OCI-M1 (cell line): ENCODE data around the gene BAG2.

Experiments
- DNase-seq: peaks from one replicate; lab custom pipeline; 2025; lab: John Stamatoyannopoulos, UW

The BAG2 gene

GRCh38 chr6:57172136-57173055 lies at the start of gene BAG2:
Gene BAG2, plus strand, starts transcription at chr6:57172326. Its CDS starts 372 bp downstream, at chr6:57172698.
- peak; percentile 98 for DNase-seq

GRCh38 chr6:57123111-57123510 lies 49.0 kb upstream of the BAG2 start:
- no peak for DNase-seq

- no peak for DNase-seq
These were observed 44.4 kb upstream of the BAG2 start for GRCh38 chr6:57127763-57128162.

GRCh38 chr6:57130661-57131177 lies 41.4 kb upstream of the BAG2 start:
- DNase-seq = no peak

GRCh38 chr6:57134954-57135353 lies 37.2 kb upstream of the BAG2 start:
- DNase-seq = no peak

GRCh38 chr6:57135885-57136284 lies 36.2 kb upstream of the BAG2 start:
- no peak for DNase-seq

- DNase-seq = no peak
These were observed 34.8 kb upstream of the BAG2 start for GRCh38 chr6:57137350-57137749.

GRCh38 chr6:57138026-57138425 lies 34.1 kb upstream of the BAG2 start:
- no peak for DNase-seq

GRCh38 chr6:57141451-57142177 lies 30.5 kb upstream of the BAG2 start:
- no peak for DNase-seq

GRCh38 chr6:57142178-57142525 lies 30.0 kb upstream of the BAG2 start:
- no peak for DNase-seq

GRCh38 chr6:57143690-57144089 lies 28.4 kb upstream of the BAG2 start:
- DNase-seq = no peak

GRCh38 chr6:57147401-57147800 lies 24.7 kb upstream of the BAG2 start:
- no peak for DNase-seq

- DNase-seq = no peak
These were observed 23.9 kb upstream of the BAG2 start for GRCh38 chr6:57147955-57148858.

- DNase-seq = no peak
These were observed 13.5 kb upstream of the BAG2 start for GRCh38 chr6:57158658-57159057.

GRCh38 chr6:57159127-57159526 lies 13.0 kb upstream of the BAG2 start:
- DNase-seq = no peak

GRCh38 chr6:57162028-57162427 lies 10.1 kb upstream of the BAG2 start:
- no peak for DNase-seq

- no peak for DNase-seq
These were observed 9.6 kb upstream of the BAG2 start for GRCh38 chr6:57162516-57162915.

GRCh38 chr6:57163956-57164355 lies 8.2 kb upstream of the BAG2 start:
- DNase-seq = no peak

GRCh38 chr6:57165080-57165479 lies 7.0 kb upstream of the BAG2 start:
- DNase-seq = no peak

- DNase-seq = peak; percentile 75
These were observed 1.1 kb downstream of the BAG2 start for GRCh38 chr6:57173056-57173885.

GRCh38 chr6:57173886-57174510 lies 1.9 kb downstream of the BAG2 start:
- peak; percentile 78 for DNase-seq
